ENCODE data around the gene CSNK1G2. TPM values are rescaled to one million over a fixed set of nuclear protein-coding genes. Genes with fewer than 3 reads are reported as not detected.

The CSNK1G2 gene
- total RNA-seq, 1 experiment from 2014 or later: 100.0 TPM

- no peak overlapping the region for H2BK15ac ChIP-seq (ENCODE audit: low read depth, low read length)
- no peak overlapping the region for H2BK20ac ChIP-seq (ENCODE audit: low read depth, low read length, poor library complexity, severe bottlenecking)
- no peaks in the 10 kb centered on the region for H4K20me1 ChIP-seq (ENCODE audit: control insufficient read depth, insufficient read depth, insufficient read length)
- no peak overlapping the region for H3T11ph ChIP-seq (ENCODE audit: low read length)
- H2BK12ac ChIP-seq (ENCODE audit: insufficient read length, low read depth, low read length): no peak overlapping the region
- peaks cover 9% of the 10 kb centered on the region for H3K23me2 ChIP-seq (ENCODE audit: insufficient read length, low read depth, low read length, poor library complexity, severe bottlenecking)
- H3K18ac ChIP-seq (ENCODE audit: insufficient read length, low read depth, low read length): no peak overlapping the region
- H3K14ac ChIP-seq (ENCODE audit: insufficient read depth, low read length): no peak overlapping the region
- H3K4me1 ChIP-seq (ENCODE audit: insufficient read depth, low read length): no peaks in the 10 kb centered on the region; the same call in 1 of the 2 replicates
- no peak overlapping the region for H4K5ac ChIP-seq (ENCODE audit: insufficient read length, low read depth, low read length)
- no peak overlapping the region for H3K27ac ChIP-seq (ENCODE audit: insufficient read length, low read depth, low read length)
- no peak overlapping the region for H3K56ac ChIP-seq (ENCODE audit: insufficient read length, low read depth, low read length)
- H2AK5ac ChIP-seq (ENCODE audit: insufficient read length, low read length): no peak overlapping the region
- no peak overlapping the region for H4K91ac ChIP-seq (ENCODE audit: insufficient read length, low read depth, low read length)
- Mint-ChIP-seq H3K4me3 (0 out of 5 replicates have a peak overlapping the region, but pooled peaks of 1 of the 2 experiments have one; percentile 46), H3K4me1 (peaks cover 9 to 14% of the 10 kb centered on the region in 2 experiments), H3K9me3 (peaks cover 2 to 3% of the 10 kb centered on the region in 2 experiments; a peak in 3 of 5 replicates), H3K27ac (peak overlapping the region in 1 of 3 experiments; percentile 35; a peak in 2 of 7 replicates), H3K36me3 (ENCODE audit: insufficient read depth in 1 of 3, low read depth in 3 of 3) (peaks cover 4 to 6% (median 6%) of the 10 kb centered on the region in 3 experiments), H3K27me3 (ENCODE audit: low read depth) (peaks cover 6% of the 10 kb centered on the region)
- H3K27me3 ChIP-seq (ENCODE audit: insufficient read depth, low read length): no peaks in the 10 kb centered on the region
- H3K4ac ChIP-seq (ENCODE audit: low read depth, low read length): no peak overlapping the region
- peaks cover 8% of the 10 kb centered on the region; the same call in 1 of the 2 replicates for H3K79me2 ChIP-seq (ENCODE audit: insufficient read depth, low read length)
- no peak overlapping the region for H3K23ac ChIP-seq (ENCODE audit: insufficient read length, low read depth, low read length)
- H4K8ac ChIP-seq (replicated peaks; ENCODE audit: insufficient read length, low read depth, low read length): no peak overlapping the region
- H3K79me1 ChIP-seq (ENCODE audit: insufficient read depth, low read depth, low read length, poor library complexity, severe bottlenecking): peaks cover 4% of the 10 kb centered on the region
- H2BK120ac ChIP-seq (ENCODE audit: low read depth, low read length, poor library complexity, severe bottlenecking): no peak overlapping the region
- no peak overlapping the region for H3K9ac ChIP-seq (ENCODE audit: extremely low read depth, insufficient read length, low read length)
- no peak overlapping the region for H3K4me2 ChIP-seq (ENCODE audit: insufficient read depth, insufficient read length, low read length)
- TF ChIP-seq CTCF (conservative IDR thresholded peaks at IDR 0.05): no peak
- no peak for DNase-seq
- whole genome bisulfite sequencing (ENCODE audit: extremely low coverage, insufficient read length, low lambda C conversion rate): no CpG with 5 or more reads among the region's 7 CpGs
- no peak overlapping the region for H2AFZ ChIP-seq (ENCODE audit: low read length)
- no peaks in the 10 kb centered on the region for H3K9me3 ChIP-seq (ENCODE audit: control insufficient read depth, low read depth, low read length)
- H2BK5ac ChIP-seq (ENCODE audit: insufficient read length, low read length): no peak overlapping the region
Measured at GRCh38 chr19:1938071-1938470, 2.9 kb upstream of the CSNK1G2 start.
